Superior temporal gyrus (tissue), 1 donor: Measurements from ENCODE around the gene TFF1.

Experiments
- DNase-seq: peaks from one replicate; pipeline ENCODE4 v3.0.0-alpha.2; 2016; ENCODE audit errors: extremely low spot score

TFF1 gene

GRCh38 chr21:42382915-42383314, 16.6 kb upstream of the TFF1 start:
- DNase-seq: no peak

- DNase-seq: no peak
These were observed 15.1 kb upstream of the TFF1 start for GRCh38 chr21:42381347-42381984.

GRCh38 chr21:42379426-42380215, 13.3 kb upstream of the TFF1 start:
- DNase-seq: no peak

- DNase-seq: no peak
These were observed 12.1 kb upstream of the TFF1 start for GRCh38 chr21:42378418-42378817.

GRCh38 chr21:42377951-42378340, 11.6 kb upstream of the TFF1 start:
- no peak for DNase-seq

GRCh38 chr21:42377211-42377950, 11.0 kb upstream of the TFF1 start:
- no peak for DNase-seq

- DNase-seq: no peak
These were observed 10.1 kb upstream of the TFF1 start for GRCh38 chr21:42376338-42376982.

- DNase-seq: no peak
These were observed 9.6 kb upstream of the TFF1 start for GRCh38 chr21:42375966-42376337.

- DNase-seq: no peak
These were observed 9.2 kb upstream of the TFF1 start for GRCh38 chr21:42375506-42375905.

- no peak for DNase-seq
These were observed 8.6 kb upstream of the TFF1 start for GRCh38 chr21:42374864-42375499.

- no peak for DNase-seq
These were observed 8.1 kb upstream of the TFF1 start for GRCh38 chr21:42374457-42374856.

- no peak for DNase-seq
These were observed 7.6 kb upstream of the TFF1 start for GRCh38 chr21:42373908-42374455.

GRCh38 chr21:42373196-42373907, 7.0 kb upstream of the TFF1 start:
- DNase-seq: no peak

- no peak for DNase-seq
These were observed 4.7 kb upstream of the TFF1 start for GRCh38 chr21:42370894-42371654.

GRCh38 chr21:42369821-42370220, 3.5 kb upstream of the TFF1 start:
- DNase-seq: no peak

- no peak for DNase-seq
These were observed 1.2 kb upstream of the TFF1 start for GRCh38 chr21:42367367-42368165.

- no peak for DNase-seq
These were observed 565 bp downstream of the TFF1 start for GRCh38 chr21:42365770-42366169.

- no peak for DNase-seq
These were observed 1.9 kb downstream of the TFF1 start for GRCh38 chr21:42364304-42364865.

- no peak for DNase-seq
These were observed 3.0 kb downstream of the TFF1 start for GRCh38 chr21:42363312-42363711.
